Activated naive CD4-positive, alpha-beta T cell treated with anti-CD3 and anti-CD28 coated beads, Interleukin-2, amount 50 U/mL, for 16 hours (primary cell): ENCODE results near the gene SLC2A11.
A peak's percentile ranks its signal among the peaks of the same experiment; 100 is the strongest.
"Not testable (repeated sequence)": the region's sequence is repeated elsewhere in the genome, so short reads cannot be mapped to it uniquely, and the experiment has no call there.

Experiments
- DNase-seq: peaks from one replicate; pipeline ENCODE4 v3.0.0-alpha.2; 2020

The SLC2A11 gene

DNA sequence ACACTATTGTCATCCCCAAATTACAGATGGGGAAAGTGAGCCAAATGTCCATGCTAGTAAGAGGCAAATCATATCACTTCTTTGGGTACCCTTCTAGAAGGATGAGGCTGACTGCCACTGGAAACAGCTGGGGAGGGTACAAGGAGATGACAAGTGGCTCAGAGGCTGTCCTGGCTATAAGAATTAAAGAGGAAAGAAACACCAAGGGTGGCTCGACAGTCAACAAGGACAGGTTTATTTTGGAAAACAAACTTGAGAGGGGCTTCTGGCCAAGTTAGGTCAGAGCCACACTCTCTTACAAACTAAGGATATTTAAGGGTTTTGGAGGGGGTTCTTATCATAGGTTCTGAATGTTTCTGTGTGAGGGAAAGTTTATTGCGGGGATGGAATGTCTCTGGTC is 34.5 kb downstream of the SLC2A11 start:
- no peak for DNase-seq

DNA sequence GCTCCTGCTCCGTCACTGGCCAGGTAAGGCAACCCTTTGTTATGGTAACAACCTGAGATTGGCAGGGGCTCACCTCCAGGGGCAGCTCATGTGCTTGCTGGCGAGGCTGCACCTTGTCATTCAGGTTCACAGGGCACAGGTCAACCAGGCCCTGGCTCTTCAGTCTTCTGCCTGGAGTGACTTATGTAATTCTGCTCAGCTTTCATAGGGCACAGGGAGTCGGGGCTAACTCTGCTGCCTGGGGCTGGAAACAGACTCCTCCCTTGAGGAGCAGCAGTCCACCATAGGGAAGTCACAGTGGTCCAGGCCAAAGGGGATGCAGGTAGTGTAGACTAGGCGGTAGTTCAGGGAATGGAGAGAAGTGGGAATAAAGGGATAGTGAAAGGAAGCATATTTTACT is 35.0 kb downstream of the SLC2A11 start:
- DNase-seq: no peak

DNA sequence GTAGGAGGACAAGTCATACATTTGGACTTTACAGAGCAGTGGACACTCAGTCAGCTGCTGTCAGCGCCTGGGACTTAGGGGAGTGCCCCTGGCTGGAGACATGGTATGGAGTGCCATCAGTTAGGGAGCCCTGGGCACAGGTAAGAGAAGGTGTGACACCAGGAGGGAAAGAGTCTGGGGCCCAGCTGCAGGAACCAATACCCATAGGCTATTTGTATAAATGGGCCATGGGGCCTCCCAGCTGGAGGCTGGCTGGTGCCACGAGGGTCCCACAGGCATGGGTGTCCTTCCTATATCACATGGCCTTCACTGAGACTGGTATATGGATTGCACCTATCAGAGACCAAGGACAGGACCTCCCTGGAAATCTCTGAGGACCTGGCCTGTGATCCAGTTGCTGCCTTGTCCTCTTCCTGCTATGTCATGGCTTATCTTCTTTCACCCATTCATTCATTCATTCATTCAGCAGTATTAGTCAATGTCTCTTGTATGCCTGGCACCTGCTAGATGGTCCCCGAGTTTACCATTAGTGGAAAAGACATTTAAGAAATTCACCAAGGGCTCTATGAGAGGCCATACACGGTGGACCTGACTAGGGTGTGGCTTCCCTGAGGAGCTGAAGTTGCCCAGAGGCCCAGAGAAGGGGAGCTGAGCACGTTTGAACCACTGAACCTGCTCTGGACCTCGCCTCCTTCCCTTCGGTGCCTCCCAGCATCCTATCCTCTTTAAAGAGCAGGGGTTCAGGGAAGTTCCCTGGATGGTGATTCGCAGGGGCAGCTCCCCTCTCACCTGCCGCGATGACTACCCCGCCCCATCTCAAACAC is 35.7 kb downstream of the SLC2A11 start:
- DNase-seq: no peak

DNA sequence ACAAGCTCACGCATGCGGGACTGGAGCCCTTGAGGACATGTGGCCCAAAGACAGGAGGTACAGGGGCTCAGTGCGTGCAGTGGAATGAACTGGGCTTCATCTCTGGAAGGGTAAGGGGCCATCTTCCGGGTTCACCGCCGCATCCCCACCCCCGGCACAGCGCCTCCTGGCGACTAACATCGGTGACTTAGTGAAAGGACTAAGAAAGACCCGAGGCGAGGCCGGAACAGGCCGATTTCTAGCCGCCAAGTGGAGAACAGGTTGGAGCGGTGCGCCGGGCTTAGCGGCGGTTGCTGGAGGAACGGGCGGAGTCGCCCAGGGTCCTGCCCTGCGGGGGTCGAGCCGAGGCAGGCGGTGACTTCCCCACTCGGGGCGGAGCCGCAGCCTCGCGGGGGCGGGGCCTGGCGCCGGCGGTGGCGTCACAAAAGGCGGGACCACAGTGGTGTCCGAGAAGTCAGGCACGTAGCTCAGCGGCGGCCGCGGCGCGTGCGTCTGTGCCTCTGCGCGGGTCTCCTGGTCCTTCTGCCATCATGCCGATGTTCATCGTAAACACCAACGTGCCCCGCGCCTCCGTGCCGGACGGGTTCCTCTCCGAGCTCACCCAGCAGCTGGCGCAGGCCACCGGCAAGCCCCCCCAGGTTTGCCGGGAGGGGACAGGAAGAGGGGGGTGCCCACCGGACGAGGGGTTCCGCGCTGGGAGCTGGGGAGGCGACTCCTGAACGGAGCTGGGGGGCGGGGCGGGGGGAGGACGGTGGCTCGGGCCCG is 36.5 kb downstream of the SLC2A11 start, which contains the start of gene MIF:
MIF (plus strand) TSS at position 439 of the 765 bp plus-strand sequence; CDS start at position 531, 92 bp downstream.
- DNase-seq: peak; percentile 95

DNA sequence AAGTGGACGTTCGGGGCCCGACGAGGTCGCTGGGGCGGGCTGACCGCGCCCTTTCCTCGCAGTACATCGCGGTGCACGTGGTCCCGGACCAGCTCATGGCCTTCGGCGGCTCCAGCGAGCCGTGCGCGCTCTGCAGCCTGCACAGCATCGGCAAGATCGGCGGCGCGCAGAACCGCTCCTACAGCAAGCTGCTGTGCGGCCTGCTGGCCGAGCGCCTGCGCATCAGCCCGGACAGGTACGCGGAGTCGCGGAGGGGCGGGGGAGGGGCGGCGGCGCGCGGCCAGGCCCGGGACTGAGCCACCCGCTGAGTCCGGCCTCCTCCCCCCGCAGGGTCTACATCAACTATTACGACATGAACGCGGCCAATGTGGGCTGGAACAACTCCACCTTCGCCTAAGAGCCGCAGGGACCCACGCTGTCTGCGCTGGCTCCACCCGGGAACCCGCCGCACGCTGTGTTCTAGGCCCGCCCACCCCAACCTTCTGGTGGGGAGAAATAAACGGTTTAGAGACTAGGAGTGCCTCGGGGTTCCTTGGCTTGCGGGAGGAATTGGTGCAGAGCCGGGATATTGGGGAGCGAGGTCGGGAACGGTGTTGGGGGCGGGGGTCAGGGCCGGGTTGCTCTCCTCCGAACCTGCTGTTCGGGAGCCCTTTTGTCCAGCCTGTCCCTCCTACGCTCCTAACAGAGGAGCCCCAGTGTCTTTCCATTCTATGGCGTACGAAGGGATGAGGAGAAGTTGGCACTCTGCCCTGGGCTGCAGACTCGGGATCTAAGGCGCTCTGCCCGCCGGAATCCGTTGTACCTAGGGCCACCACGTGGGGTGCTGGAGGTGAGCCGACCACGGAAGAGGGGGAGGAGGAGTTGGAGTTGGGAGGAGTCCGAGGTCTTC is 37.3 kb downstream of the SLC2A11 start:
- DNase-seq: peak; percentile 77

DNA sequence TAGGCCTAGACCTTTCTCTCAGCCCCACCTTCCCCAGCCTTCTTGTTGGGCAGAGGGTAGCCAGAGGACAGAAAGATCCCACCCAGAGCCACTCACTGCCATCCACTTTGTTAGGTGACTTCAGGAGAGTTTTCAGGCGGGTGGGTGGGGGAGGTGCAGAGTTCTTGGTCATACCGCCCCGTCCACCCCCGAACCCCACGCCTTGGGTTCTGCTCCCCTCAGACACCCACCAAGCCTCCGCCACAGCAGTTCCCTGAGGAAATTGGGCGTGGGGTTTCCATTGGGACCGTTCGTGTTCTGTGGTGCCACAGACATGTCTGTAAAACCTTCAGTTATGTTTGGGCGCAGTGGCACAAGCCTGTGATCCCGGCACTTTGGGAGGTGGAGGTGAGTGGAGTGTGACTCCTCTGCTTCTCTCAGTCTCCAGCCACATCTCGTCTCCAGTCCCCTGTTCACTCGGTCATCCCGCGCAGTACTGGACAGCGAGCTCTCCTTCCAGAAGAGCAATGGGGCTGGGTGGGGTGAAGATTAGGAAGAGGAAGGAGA is 38.0 kb downstream of the SLC2A11 start:
- DNase-seq: no peak

DNA sequence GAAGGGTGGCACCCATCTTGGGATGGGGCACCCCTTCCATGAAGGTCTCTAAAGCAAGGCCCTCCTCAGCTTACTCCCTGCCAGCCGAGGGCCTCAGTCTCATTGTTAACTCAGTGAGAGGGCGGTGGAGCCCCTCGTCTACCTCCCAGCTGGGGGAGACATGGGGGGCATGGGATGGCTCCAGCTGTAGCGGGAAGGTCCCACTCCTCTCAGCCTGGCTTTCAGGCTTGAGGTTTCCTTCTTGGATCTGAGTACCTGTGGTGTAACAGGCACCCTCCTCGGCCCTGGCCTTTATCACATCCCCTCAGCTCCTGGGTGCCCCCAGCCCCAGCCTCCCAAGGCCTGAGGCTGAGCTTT is 38.5 kb downstream of the SLC2A11 start:
- no peak for DNase-seq

DNA sequence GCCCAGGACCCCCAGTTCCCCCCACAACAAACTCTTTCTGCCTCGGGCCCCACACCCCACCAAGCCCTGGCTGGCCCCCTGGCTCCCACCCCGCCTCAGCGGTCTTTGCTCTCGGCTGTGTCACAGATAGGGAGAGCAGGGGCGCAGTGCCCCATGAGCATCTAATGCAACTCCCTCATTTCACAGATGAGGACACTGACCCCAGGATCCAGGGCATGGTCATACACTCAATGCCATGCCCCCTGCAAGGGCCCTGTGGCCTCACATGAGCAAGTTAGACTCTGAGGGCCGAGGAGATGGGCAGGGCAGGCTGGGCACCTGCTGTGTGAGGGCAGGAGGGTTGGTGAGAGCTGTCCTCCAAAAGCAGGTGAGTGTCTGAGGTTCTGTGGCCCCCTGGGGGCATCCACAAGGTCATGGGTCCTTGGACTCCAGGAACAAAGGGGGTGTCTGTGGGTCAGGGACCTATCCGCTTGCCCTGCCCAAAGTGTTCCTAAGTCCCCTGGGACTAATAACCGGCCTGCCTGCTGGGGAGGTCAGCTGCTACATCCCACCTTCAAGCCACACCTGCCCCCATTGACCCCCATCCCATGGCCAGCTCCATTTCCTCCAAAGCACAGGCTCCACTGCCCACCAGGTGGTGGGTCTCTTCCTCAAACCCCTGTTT is 39.0 kb downstream of the SLC2A11 start:
- DNase-seq: no peak

DNA sequence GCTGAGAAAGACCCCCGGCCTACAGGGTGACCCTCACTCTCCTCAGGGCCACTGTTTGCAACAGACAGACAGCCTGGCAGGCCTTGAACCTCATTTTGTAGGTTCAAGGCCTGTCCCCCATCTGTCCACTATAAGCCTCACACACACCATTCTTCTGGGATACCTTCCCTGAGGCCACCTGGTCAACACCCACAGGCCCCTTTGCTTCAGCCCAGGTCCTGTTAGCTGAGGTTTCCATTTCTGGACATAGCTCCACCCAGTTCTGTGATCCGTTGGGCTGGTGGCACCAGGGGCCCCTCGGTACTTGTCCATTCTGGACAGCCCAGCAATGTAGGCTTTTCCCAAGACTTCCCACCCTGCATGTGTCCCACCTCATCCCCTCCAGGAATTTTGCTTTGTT is 39.6 kb downstream of the SLC2A11 start:
- no peak for DNase-seq

DNA sequence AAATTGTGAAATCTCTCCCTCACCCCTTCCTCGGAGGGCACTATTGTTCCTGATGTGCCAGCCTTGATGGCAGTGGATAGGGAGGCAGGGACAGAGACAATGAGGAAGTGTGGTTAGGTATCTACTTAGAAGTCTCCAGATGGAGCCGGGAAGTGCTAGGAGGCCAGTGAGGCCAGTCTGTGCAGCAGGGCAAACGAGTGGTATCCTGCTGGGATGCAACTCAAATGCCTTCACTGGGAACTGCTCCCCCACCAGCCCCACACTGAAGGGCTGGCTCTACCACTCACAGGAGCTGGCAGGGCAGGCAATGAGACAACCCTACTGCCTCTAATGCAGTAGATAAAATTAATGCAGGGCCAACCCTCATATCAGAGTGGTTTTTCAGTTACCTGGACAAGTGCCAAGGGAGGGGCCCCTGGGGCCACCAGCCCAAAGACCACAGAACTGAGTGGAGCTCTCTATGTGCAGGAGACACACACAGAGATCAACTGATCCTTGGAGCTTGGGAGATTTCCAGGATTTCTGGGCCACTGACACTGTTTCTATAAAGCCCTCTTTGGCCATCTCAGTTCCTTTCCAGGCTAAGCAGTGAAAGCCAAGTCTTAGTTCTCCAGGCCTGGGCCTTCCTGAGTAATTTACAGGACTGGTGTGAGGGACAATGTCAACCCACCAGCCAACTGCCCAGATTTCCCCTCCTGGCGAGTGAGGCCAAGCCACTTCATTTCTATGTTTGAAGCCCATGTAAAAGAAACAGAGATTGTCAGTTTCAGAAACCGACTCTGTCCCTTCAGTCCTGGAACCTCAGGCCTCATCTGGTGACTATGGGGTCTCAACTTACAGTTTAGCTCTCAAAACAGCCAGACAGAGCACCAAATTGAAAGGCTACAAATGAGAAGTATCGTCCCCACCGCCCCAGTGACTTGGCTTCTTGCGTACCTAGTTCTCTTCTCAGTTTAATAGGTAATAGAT is 40.6 kb downstream of the SLC2A11 start:
- DNase-seq: no peak

DNA sequence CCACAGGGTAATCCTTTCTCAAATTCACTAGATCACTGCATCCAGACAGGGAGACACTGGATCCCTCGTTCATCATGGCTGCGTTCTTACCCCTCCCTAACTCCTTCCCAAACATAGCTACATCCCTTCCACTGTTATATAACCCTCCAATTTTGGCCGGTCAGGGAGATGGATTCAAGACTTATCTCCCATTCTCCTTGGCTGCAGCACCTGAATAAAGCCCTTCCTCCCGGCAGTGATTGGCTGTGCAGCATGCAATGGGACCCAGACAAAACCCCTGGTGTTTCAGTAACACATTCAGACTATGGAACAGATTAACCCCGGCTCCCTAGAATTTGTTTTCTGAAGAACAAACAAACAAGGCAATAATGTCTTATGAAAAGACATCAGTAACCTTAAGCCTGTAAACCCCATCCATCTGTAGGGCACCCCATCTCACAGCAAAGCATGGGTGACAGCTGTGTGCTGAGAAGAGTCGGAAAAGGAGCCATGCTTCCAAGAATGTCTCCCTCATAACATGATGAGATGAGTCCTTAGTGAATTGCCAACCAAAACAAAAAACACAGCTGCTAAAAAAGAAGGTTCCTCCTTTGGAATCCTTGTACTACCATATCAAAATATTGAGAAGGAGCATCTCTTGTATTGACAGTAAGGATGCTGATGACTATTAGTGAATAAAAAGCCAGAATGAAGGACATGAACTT is 41.5 kb downstream of the SLC2A11 start:
- DNase-seq: no peak

DNA sequence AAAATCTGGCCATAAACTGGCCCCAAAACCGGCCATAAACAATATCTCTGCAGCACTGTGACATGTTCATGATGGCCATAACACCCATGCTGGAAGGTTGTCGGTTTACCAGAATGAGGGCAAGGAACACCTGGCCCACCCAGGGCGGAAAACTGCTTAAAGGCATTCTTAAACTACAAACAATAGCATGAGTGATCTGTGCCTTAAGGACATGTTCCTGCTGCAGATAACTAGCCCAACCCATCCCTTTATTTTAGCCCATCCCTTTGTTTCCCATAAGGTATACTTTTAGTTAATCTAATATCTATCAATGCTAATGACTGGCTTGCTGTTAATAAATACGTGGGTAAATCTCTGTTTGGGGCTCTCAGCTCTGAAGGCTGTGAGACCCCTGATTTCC is 42.6 kb downstream of the SLC2A11 start:
- DNase-seq: not testable (repeated sequence)

DNA sequence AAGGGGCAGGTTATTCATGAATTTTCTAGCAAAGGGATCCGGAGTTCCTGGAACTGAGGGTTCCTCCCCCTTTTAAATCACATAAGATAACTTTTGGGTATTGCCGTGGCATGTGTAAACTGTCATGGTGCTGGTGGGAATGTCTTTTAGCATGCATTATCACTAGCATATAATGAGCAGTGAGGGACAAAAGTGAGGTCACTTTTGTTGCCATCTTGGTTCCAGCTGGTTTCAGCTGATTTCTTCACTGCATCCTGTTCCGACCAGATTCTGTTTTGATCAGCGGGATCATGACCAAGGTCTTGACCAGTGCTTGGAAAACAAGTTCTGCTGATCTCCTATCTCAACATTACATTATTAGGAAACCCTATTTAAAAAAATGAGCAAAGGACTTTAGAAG is 43.9 kb downstream of the SLC2A11 start:
- no peak for DNase-seq

DNA sequence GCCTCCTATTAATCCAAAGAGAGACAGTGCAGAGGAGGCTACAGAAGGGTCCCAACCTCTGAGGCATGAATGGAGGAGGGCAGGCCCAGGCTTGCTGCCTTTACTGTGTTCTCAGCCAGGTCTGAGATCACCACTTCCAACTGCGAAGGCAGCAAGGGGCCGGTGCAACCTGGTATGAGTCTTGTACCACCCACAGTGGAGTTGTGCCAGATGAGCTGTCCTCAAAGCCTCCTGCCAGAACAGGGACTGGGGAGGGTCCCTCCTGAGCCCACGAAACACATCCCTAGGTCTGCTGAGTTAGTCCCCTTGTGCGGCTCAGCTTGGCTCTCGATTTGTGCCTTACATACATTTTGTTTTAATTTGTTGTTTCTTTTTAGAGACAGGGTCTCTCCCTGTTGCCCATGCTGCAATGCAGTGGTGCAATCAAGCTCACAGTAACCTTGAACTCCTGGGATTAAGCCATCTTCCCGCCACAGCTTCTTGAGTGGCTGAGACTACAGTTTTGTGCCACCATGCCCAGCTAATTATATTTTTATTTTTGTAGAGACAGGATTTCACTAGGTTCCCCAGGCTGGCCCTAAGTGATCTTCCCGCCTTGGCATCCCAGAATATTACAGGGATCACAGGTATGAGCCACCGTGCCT is 45.8 kb downstream of the SLC2A11 start:
- no peak for DNase-seq

DNA sequence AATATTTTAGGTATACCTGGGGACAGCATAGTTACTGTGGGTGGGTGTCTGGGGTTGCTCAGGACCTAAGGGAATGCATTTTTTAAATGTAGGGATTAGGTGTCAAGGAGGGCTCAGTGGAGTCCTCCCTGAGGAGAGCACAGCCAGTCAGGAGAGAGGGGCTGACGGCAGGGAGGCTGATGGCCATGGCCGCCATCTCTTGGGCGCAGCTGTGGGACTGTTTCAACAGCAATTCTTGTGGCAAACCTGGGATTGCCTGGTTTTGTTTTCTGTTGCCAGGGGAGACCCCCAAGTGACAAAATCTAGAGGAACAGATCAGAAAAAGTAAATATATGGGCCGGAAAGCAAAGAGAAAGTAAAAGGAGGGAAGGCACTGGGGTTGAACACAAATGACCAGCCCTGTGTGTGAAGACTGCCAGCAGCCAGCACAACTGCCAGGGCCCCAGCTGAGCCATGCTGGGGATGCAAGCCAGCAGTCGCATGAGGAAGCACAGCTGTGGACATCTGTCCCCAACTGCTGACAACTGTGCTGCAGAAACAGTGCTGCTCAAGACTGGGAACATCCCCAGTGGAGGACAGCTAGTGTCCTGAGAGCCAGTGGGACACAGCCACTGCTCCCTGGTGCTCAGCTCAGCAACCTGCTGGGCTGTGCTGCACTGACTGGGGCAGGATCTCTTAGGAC is 47.0 kb downstream of the SLC2A11 start:
- no peak for DNase-seq

DNA sequence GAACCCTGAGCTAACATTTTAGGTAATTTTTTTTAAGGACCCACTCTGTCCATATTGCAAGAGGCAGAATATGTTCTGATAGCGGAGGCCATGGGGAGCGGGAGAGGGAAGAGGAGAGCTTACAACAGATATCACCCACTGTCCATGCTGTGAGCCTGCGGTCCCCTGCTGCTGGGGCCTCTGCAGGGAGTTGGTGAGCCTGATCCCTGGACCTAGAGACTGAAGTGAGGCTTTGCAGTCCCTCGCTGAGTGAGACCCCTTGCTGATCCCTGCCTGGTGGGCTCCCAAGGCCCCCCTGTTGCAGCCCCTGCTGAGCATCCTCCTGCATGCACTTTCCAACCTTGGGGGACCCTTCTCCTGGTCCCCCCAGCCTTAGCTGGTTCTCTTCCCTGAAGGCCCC is 49.0 kb downstream of the SLC2A11 start:
- DNase-seq: no peak

DNA sequence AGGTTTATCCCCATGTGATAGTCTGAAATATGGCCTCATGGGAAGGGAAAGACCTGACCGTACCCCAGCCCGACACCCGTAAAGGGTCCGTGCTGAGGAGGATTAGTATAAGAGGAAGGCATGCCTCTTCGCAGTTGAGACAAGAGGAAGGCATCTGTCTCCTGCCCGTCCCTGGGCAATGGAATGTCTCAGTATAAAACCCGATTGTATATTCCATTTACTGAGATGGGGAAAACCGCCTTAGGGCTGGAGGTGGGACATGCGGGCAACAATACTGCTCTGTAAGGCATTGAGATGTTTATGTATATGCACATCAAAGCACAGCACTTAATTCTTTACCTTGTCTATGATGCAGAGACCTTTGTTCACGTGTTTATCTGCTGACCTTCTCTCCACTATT is 49.7 kb downstream of the SLC2A11 start:
- DNase-seq: not testable (repeated sequence)

DNA sequence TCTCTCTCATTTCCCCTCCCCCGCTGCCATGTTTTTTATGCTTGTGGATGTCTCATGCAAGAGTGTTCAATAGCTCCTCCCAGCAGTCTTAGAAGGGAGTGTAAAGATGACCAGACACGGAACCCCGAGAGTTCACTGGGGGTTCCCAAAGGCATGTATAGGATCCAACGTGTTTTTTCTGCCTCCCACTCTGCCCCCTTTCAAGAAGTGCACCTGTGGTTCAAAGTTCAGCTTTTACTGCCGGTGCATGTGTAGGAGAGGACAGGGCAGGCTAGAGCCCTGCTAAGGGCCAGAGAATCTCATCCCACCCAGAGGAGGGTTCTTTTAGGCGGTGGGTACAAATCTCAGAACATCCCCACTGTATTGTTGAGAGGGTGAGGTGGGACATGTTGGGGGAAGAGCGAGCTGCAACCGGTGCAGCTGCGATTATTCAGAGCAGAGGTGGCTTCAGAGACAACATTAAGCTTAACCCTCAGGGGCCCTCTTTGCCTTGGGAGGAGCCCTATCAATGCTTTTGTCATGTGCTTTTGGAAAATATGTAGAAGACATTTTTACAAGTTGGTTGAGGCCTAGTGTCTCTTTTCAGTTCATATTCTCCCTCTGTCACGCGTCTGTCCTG is 51.0 kb downstream of the SLC2A11 start:
- DNase-seq: no peak
